AG08396 (cell line): ENCODE data around the gene LRMDA.
"Not testable (repeated sequence)": the region's sequence is repeated elsewhere in the genome, so short reads cannot be mapped to it uniquely, and the experiment has no call there.

Experiments used
- DNase-seq: peaks from one replicate; pipeline ENCODE4 v3.0.0; 2012; ENCODE audit warnings: low spot score, mixed read lengths

LRMDA gene

DNA sequence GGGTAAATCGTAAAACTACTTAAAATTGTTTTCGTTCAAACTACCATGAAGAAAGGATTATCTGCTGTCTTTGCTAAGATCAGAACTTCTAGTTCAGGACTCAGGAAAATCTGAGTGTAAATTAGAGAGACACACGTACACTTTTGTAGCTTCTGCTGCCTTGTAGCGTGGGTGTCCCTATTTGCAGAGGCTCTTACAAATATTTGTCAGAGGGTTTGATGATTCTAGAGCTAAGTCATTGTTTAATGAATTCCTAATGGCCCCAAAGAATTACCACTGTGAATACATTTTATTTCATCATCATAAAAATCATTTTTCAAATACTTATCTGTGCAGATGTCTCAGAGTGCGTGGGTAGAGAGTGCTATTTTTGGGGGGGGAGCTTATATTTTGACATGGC is 314.9 kb downstream of the LRMDA start:
- no peak for DNase-seq

- DNase-seq, result not testable (repeated sequence)
These were observed 318.9 kb downstream of the LRMDA start for GRCh38 chr10:75750093-75750875.

DNA sequence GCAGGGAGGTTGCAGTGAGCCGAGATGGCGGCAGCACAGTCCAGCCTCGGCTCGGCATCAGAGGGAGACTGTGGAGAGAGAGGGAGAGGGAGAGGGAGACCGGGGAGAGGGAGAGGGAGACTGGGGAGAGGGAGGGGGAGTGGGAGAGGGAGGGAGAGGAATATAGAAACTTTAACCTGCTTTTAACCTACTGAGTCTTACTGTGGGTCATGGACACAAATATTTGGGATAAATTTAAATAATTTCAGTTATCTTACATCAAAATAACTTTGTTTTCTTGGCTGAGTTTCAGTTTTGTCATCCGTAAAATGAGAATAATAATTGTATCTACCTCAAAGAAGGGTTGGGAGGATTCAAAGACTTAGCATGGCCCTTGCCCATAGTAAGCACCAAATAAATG is 319.8 kb downstream of the LRMDA start:
- DNase-seq, result no peak

- DNase-seq, result no peak
These were observed 322.2 kb downstream of the LRMDA start for GRCh38 chr10:75753621-75754020.

DNA sequence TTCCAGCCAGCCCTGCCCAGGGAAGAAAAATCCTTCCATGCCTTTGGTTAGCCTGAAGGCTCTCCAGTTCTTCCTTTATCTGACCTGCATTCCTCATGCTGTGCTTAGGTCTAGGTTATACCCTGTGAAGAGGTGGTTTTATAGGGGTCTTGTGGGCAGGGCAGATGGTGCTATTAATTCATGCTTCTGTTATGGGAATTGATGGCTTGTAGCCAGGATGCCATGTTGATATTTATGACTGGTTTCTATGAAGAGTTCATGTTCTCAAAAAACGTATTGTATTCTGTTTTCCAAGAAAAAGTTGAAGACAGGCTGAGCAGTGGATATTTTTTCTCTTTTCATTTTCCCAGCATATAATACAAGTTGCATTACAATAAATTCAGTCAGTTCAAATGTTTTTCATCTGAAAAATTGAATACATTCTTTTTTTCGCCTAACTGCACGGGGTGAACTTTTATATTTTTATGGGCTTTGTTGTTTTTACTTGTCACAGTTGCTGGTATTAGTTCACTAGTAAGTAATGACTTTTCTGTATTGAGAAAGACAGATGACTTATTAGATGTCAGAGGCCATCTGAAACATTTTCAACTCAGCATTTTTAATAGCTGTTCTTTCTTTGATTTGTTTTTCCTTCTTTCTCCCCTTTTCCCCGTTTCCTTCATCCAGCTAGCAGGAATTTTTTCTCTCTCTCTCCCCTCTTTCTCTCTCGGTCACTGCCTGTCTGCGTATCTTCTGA is 322.8 kb downstream of the LRMDA start:
- DNase-seq, result no peak

DNA sequence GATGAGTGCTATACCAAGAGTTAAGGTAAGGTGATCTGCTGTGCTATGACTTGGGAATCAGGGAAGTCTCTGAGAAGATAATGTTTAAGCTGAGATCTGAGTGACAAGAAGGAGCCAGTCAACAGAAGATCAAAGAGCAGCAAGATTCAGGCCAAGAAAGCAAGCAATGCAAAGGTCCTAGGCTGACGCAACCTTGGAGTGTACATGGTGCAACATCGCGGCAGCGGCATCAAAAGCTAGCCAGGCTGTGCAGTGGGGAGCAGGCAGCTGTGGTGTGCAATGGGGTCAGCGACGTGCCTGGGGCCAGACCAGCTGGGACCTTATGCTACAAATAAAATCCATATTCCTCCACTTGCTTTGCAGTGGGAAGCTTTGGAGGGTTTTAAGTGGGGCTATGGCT is 324.1 kb downstream of the LRMDA start:
- DNase-seq, result no peak

DNA sequence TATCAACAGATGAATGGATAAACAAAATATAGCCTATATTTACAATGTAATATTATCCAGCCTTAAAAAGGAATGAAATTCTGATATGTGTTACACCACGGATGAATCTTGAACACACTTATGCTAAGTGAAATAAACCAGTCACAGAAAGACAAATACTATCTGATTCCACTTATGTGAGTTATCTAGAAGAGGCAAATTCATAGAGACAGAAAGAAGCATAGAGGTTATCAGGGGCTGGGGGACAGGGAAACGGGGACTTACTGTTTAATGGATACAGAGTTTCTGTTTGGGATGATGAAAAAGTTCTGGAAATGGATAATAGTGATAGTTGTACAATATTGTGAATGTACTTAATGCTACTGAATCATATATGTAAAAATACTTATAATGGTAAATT is 329.9 kb downstream of the LRMDA start:
- no peak for DNase-seq

- no peak for DNase-seq
These were observed 331.0 kb downstream of the LRMDA start for GRCh38 chr10:75762431-75762802.

GRCh38 chr10:75763652-75764051 is 332.2 kb downstream of the LRMDA start:
- no peak for DNase-seq

GRCh38 chr10:75764974-75765788 is 333.8 kb downstream of the LRMDA start:
- no peak for DNase-seq

GRCh38 chr10:75765789-75766096 is 334.3 kb downstream of the LRMDA start:
- no peak for DNase-seq

DNA sequence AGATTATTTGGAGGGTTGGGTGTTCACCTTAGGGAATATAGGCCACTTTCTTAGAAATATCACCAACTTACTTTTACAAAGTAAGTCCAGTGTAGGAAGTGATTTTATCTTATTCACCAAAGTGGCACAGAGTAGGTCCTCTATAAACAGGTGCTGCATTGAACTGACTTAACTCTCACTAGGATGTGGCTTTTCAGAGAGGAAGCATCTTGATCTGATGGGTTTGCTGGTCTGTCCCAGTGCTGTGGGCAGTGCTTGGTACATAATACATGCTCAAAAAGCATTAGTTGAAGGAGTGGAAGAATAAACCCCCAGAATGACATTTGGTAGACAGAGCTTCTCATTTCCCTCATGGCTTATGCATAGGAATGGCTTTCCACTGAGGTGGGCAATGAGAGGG is 334.7 kb downstream of the LRMDA start:
- DNase-seq, result no peak

DNA sequence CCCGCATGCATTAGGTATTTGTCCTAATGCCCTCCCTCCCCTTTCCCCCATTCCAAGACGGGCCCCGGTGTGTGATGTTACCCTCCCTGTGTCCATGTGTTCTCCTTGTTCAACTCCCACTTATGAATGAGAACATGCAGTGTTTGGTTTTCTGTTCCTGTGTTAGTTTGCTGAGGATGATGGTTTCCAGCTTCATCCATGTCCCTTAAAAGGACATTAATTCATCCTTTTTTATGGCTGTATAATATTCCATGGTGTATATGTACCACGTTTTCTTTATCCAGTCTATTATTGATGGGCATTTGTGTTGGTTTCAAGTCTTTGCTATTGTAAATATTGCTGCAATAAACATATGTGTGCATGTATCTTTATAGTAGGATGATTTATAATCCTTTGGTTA is 335.3 kb downstream of the LRMDA start:
- DNase-seq, result not testable (repeated sequence)

DNA sequence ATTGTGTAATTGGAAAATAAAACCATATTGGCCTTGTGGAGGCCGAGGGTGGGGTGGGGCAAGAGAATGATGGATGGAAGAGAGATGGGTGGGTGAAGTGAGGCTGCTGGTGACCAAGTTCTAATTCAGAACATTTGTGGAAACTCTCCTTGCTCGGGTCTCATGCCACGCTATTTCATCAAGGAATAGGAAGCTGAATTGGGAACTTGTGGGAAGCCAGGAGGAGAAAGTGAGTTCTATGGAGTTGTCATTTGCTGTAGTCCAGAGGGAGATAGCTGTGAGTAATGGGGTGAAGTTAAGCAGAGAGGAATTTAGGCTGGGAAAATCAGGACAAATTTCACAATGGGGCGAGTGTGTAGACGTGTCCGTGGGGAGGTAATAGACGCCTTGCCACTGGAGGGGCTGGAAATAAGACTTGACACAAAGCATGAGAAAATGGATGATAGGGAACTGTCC is 339.2 kb downstream of the LRMDA start:
- DNase-seq, result no peak

- no peak for DNase-seq
These were observed 340.2 kb downstream of the LRMDA start for GRCh38 chr10:75771606-75772005.

GRCh38 chr10:75772153-75772887 is 340.9 kb downstream of the LRMDA start:
- DNase-seq, result peak; percentile 20

- peak; percentile 54 for DNase-seq
These were observed 341.9 kb downstream of the LRMDA start for GRCh38 chr10:75773231-75773780.

- no peak for DNase-seq
These were observed 342.7 kb downstream of the LRMDA start for GRCh38 chr10:75773813-75774782.

DNA sequence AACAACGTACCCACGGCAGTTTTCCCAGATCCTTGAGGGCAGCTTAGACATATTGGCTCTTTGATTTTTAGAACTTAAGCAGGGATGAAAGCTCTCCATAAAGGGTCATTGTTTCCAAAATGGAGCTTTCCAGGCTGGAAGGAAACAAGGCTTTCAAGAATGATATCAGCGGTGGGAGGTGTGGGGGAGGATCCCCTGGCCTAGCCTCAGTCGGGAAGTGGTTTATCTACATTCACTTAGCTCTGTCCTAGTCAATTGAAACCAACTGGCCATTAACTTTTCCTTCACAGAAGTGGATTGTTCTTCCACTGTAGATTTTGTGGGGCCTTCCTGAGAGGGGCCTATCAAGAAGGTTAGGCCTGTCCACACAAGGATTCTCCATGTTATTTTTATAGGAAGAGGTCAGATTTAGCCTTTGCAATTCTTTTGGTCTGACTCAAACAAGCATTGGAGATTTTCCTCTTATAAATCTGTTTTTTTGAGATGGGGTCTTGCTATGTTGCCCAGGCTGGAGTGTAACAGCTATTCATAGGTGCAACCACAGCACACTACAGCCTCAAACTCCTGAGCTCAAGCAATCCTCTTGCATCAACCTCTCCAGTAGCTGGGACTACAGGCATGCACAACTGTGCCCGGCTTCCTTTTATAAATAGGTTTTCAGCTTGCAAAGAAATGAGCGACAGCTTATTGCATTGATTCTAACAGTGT is 343.5 kb downstream of the LRMDA start:
- no peak for DNase-seq
